ENCODE measurements around the gene BIRC6.

Gene BIRC6

DNA sequence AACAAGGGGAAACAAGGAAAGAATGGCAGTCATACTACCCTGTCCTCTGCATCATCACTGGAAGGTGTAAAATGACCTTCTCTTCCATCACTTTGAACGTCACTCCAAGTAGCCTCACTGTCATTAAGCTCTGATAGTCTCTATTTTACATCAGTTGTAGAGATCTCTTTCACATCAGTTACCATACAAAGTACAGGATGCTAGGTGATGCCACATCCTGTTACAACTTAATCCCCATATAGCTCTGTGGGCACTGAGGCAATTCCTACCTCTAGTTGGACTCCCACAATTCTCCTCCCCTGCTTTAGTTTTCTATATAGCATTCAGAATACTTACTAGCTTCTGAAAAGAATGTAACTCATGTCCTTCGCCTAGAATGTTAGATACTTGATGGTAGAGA is 215.9 kb downstream of the BIRC6 start:
- Histone ChIP-seq H3K79me2 (ENCODE audit: insufficient read depth, low read length) (peaks cover 4% of the 10 kb centered on the region; the same call in 1 of the 2 replicates), H3K4me2 (ENCODE audit: low read depth, low read length, poor library complexity, severe bottlenecking) (no peak overlapping the region), H4K20me1 (ENCODE audit: low read depth, low read length) (no peaks in the 10 kb centered on the region; the same call in 1 of the 2 replicates), H3K27me3 (ENCODE audit: low read length) (no peaks in the 10 kb centered on the region), H3F3A (ENCODE audit: insufficient read depth) (no peaks in the 10 kb centered on the region), H3K9me2 (replicated peaks; ENCODE audit: insufficient read depth, low read length) (no peaks in the 10 kb centered on the region), H3K4me3 (ENCODE audit: insufficient read depth, low read length, poor library complexity, severe bottlenecking) (no peak overlapping the region), H3K9me3 (ENCODE audit: insufficient read depth, low read length) (no peaks in the 10 kb centered on the region), H2AFZ (ENCODE audit: low read depth, low read length, severe bottlenecking) (no peak overlapping the region), H3K36me3 (ENCODE audit: low read length) (peaks cover 11% of the 10 kb centered on the region; the same call in 1 of the 2 replicates), H3K27ac (ENCODE audit: low read depth, low read length) (no peak overlapping the region), H3K9ac (ENCODE audit: low read length) (no peak overlapping the region)
- TF ChIP-seq CTCF (IDR thresholded peaks at IDR 0.05; ENCODE audit: insufficient read depth, low read length, poor library complexity, severe bottlenecking), result no peak
- no peak for TF ChIP-seq EZH2phosphoT487 (conservative IDR thresholded peaks at IDR 0.05; ENCODE audit: low read length)

- Histone ChIP-seq H2AFZ (ENCODE audit: low read depth, low read length, severe bottlenecking) (no peak overlapping the region), H3K4me2 (ENCODE audit: low read depth, low read length, poor library complexity, severe bottlenecking) (no peak overlapping the region), H3K4me3 (ENCODE audit: insufficient read depth, low read length, poor library complexity, severe bottlenecking) (no peak overlapping the region), H3K36me3 (ENCODE audit: low read length) (peaks cover 7% of the 10 kb centered on the region), H3F3A (ENCODE audit: insufficient read depth) (peaks cover 14% of the 10 kb centered on the region; the same call in 1 of the 2 replicates), H3K27me3 (ENCODE audit: low read length) (no peaks in the 10 kb centered on the region), H3K79me2 (ENCODE audit: insufficient read depth, low read length) (no peaks in the 10 kb centered on the region), H3K9me2 (replicated peaks; ENCODE audit: insufficient read depth, low read length) (no peaks in the 10 kb centered on the region), H4K20me1 (ENCODE audit: low read depth, low read length) (no peaks in the 10 kb centered on the region), H3K27ac (ENCODE audit: low read depth, low read length) (no peak overlapping the region), H3K9ac (ENCODE audit: low read length) (no peak overlapping the region), H3K9me3 (ENCODE audit: insufficient read depth, low read length) (no peaks in the 10 kb centered on the region)
- TF ChIP-seq CTCF (IDR thresholded peaks at IDR 0.05; ENCODE audit: insufficient read depth, low read length, poor library complexity, severe bottlenecking) (no peak), EZH2phosphoT487 (conservative IDR thresholded peaks at IDR 0.05; ENCODE audit: low read length) (no peak)
Measured at GRCh38 chr2:32591669-32592463, 235.0 kb downstream of the BIRC6 start.

GRCh38 chr2:32594573-32594972 is 237.8 kb downstream of the BIRC6 start:
- Histone ChIP-seq H3K27me3 (ENCODE audit: low read length) (no peaks in the 10 kb centered on the region), H3K9me2 (replicated peaks; ENCODE audit: insufficient read depth, low read length) (no peaks in the 10 kb centered on the region), H2AFZ (ENCODE audit: low read depth, low read length, severe bottlenecking) (no peak overlapping the region), H3K9me3 (ENCODE audit: insufficient read depth, low read length) (no peaks in the 10 kb centered on the region), H3K79me2 (ENCODE audit: insufficient read depth, low read length) (no peaks in the 10 kb centered on the region), H3K27ac (ENCODE audit: low read depth, low read length) (no peak overlapping the region), H3K4me3 (ENCODE audit: insufficient read depth, low read length, poor library complexity, severe bottlenecking) (no peak overlapping the region), H3K9ac (ENCODE audit: low read length) (no peak overlapping the region), H3K36me3 (ENCODE audit: low read length) (peaks cover 18% of the 10 kb centered on the region), H4K20me1 (ENCODE audit: low read depth, low read length) (no peaks in the 10 kb centered on the region), H3K4me2 (ENCODE audit: low read depth, low read length, poor library complexity, severe bottlenecking) (no peak overlapping the region), H3F3A (ENCODE audit: insufficient read depth) (peaks cover 14% of the 10 kb centered on the region; the same call in 1 of the 2 replicates)
- TF ChIP-seq EZH2phosphoT487 (conservative IDR thresholded peaks at IDR 0.05; ENCODE audit: low read length) (no peak), CTCF (IDR thresholded peaks at IDR 0.05; ENCODE audit: insufficient read depth, low read length, poor library complexity, severe bottlenecking) (no peak)
